Keratinocyte (primary cell): ENCODE results near the gene TDRD3.

Experiments used
- CTCF ChIP-seq, 3 experiments: IDR thresholded peaks in 1 of 3; conservative IDR thresholded peaks in 1 of 3; optimal IDR thresholded peaks in 1 of 3; 2 replicates in 2 of 3; 3 replicates in 1 of 3; pipeline versions ENCODE3 to v1.5.1; 2011; ENCODE audit warnings: low read length in 3 of 3, mild to moderate bottlenecking in 3 of 3, moderate library complexity in 2 of 3, control low read depth in 1 of 3, inconsistent platforms in 1 of 3; ENCODE audit not compliant: insufficient read depth in 2 of 3; ENCODE audit errors: extremely low read depth in 1 of 3
- EZH2 ChIP-seq: IDR thresholded peaks from one replicate; pipeline ENCODE4 v1.6.1; 2012; ENCODE audit warnings: inconsistent platforms, mild to moderate bottlenecking, low read length, moderate library complexity

- TF ChIP-seq EZH2: no peak
- no peak for TF ChIP-seq CTCF (optimal IDR thresholded peaks at IDR 0.05 in 1 of 3, IDR thresholded peaks at IDR 0.05 in 1 of 3, conservative IDR thresholded peaks at IDR 0.05 in 1 of 3; ENCODE audit: extremely low read depth in 1 of 3, insufficient read depth in 2 of 3, low read length in 3 of 3)
These were observed 13.3 kb downstream of the TDRD3 start for GRCh38 chr13:60410299-60410698.
